Ovary (tissue), 3 donors: ENCODE data around the gene IL10.

Experiments
- EP300 ChIP-seq: sonication (generic); formaldehyde crosslinking; IDR thresholded peaks from one replicate; pipeline ENCODE4 v1.6.1; 2017; ENCODE audit warnings: antibody characterized with exemption
- POLR2A ChIP-seq: fragments of 450-650 bp; IDR thresholded peaks from one replicate; pipeline ENCODE4 v1.6.1; 2017; ENCODE audit warnings: antibody characterized with exemption, mild to moderate bottlenecking, moderate library complexity
- TF ChIP-seq, protein P1 (sequence below), 3 donors: fragments of 450-650 bp in 2 of 3; fragments of 200-600 bp in 1 of 3; IDR thresholded peaks; one replicate each; pipeline versions ENCODE4 v1.5.1 to v1.8.0; 2016 to 2022; ENCODE audit warnings: antibody characterized with exemption in 3 of 3, mild to moderate bottlenecking in 1 of 3
- donor health status: DM: no; HTN: no; CAD: no.

GRCh38 chr1:206788487-206789050, 16.3 kb upstream of the IL10 start:
- TF ChIP-seq POLR2A (no peak), EP300 (no peak)
- TF ChIP-seq, protein P1, sequence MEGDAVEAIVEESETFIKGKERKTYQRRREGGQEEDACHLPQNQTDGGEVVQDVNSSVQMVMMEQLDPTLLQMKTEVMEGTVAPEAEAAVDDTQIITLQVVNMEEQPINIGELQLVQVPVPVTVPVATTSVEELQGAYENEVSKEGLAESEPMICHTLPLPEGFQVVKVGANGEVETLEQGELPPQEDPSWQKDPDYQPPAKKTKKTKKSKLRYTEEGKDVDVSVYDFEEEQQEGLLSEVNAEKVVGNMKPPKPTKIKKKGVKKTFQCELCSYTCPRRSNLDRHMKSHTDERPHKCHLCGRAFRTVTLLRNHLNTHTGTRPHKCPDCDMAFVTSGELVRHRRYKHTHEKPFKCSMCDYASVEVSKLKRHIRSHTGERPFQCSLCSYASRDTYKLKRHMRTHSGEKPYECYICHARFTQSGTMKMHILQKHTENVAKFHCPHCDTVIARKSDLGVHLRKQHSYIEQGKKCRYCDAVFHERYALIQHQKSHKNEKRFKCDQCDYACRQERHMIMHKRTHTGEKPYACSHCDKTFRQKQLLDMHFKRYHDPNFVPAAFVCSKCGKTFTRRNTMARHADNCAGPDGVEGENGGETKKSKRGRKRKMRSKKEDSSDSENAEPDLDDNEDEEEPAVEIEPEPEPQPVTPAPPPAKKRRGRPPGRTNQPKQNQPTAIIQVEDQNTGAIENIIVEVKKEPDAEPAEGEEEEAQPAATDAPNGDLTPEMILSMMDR (IDR thresholded peaks at IDR 0.05), result no peak
